ENCODE data around the gene B9D1. TPM values are rescaled to one million over a fixed set of nuclear protein-coding genes. Genes with fewer than 3 reads are reported as not detected.

B9D1 gene
- total RNA-seq, 6 experiments from 2014 or later: 18.0 to 28.9 (median 24.5) TPM

DNA sequence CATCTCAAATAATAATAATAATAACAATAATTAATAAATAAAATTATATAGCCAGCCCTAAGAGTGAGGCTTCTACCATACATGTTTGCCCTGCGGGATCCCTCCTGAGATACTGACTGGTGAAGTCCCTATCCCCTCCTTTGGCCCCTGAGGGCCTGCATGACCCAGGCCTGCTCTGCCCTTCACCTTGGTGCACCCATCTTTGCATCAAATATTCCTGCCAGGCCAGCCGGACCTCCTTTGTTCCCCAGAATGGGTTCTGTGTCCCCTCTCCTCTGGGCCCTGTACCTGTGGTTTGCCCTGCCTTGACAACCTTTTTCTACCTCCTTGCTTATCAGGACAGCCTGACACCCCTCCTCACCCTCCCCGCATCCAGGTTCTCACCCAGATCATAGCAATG lies 46.5 kb upstream of the B9D1 start:
- H3K9me3 Mint-ChIP-seq: no peaks in the 10 kb centered on the region
- no peaks in the 10 kb centered on the region; the same call in 1 of the 2 replicates for H3K27me3 Mint-ChIP-seq (ENCODE audit: insufficient read depth)
- no peak for DNase-seq
- H3K36me3 Mint-ChIP-seq (ENCODE audit: low read depth): no peaks in the 10 kb centered on the region
- H3K4me1 Mint-ChIP-seq (ENCODE audit: low read depth): peaks cover 24% of the 10 kb centered on the region
- TF ChIP-seq, protein P1, sequence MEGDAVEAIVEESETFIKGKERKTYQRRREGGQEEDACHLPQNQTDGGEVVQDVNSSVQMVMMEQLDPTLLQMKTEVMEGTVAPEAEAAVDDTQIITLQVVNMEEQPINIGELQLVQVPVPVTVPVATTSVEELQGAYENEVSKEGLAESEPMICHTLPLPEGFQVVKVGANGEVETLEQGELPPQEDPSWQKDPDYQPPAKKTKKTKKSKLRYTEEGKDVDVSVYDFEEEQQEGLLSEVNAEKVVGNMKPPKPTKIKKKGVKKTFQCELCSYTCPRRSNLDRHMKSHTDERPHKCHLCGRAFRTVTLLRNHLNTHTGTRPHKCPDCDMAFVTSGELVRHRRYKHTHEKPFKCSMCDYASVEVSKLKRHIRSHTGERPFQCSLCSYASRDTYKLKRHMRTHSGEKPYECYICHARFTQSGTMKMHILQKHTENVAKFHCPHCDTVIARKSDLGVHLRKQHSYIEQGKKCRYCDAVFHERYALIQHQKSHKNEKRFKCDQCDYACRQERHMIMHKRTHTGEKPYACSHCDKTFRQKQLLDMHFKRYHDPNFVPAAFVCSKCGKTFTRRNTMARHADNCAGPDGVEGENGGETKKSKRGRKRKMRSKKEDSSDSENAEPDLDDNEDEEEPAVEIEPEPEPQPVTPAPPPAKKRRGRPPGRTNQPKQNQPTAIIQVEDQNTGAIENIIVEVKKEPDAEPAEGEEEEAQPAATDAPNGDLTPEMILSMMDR (IDR thresholded peaks at IDR 0.05): no peak
- H3K4me3 Mint-ChIP-seq: no peak overlapping the region
- H3K27ac Mint-ChIP-seq: peak overlapping the region; percentile 61

DNA sequence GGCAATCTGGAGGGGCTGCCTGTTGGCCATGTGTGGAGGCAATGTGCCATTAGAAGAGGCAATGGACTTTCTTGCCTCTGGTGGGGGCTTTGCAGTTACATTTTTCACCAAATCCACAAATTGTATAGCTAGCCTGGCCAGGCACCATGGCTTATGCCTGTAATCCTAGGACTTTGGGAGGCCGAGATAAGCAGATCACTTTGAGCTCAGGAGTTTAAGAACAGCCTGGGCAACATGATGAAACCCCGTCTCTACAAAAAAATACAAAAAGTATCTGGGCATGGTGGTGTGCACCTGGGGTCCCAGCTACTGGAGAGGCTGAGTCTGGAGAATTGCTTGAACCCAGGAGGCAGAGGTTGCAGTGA lies 45.8 kb upstream of the B9D1 start:
- TF ChIP-seq, protein P1 (IDR thresholded peaks at IDR 0.05): no peak
- Mint-ChIP-seq H3K4me3 (no peak overlapping the region), H3K27ac (no peak overlapping the region), H3K36me3 (ENCODE audit: low read depth) (no peaks in the 10 kb centered on the region), H3K27me3 (ENCODE audit: insufficient read depth) (no peaks in the 10 kb centered on the region; the same call in 1 of the 2 replicates), H3K4me1 (ENCODE audit: low read depth) (peaks cover 24% of the 10 kb centered on the region), H3K9me3 (no peaks in the 10 kb centered on the region)
- DNase-seq: no peak

DNA sequence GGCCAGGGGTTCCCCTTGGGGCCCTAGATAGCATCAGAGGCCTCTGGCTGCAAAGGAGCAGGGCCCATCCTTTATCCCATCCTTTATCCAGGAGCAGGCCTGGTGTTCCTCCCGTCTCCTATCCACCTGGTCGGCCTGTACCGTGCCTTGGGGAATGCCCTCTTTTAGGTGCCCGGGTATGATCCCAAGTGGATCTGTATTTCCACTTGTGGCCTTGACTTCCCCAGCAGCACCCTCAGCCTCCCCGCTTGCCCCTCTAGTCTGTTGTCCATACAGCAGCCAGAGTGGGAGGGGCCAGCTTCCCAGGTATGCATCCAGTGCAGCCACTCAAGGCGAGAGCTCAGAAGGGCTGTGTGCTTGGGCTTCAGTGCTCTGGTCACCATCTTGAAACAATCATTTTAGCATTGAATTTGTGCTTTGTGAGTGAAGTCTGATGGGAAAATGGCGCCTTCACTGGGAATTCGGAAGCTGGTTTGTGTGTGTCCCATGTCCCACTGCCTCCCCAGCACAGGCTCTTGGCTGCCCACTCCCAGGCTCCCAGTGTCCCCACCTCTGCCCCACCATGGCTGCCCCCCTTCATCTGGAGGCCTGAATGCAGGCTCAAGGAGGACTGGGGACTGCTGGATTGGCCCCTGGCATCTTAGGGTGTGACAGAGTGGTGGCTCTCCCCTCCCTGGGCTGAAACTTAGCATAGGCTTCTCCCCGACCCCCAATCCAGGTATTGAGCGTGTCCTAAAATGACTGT lies 45.2 kb upstream of the B9D1 start:
- Mint-ChIP-seq H3K9me3 (no peaks in the 10 kb centered on the region), H3K27ac (no peak overlapping the region), H3K27me3 (ENCODE audit: insufficient read depth) (no peaks in the 10 kb centered on the region; the same call in 1 of the 2 replicates), H3K4me1 (ENCODE audit: low read depth) (peaks cover 24% of the 10 kb centered on the region), H3K4me3 (no peak overlapping the region), H3K36me3 (ENCODE audit: low read depth) (no peaks in the 10 kb centered on the region)
- no peak for DNase-seq
- TF ChIP-seq, protein P1 (IDR thresholded peaks at IDR 0.05): no peak

DNA sequence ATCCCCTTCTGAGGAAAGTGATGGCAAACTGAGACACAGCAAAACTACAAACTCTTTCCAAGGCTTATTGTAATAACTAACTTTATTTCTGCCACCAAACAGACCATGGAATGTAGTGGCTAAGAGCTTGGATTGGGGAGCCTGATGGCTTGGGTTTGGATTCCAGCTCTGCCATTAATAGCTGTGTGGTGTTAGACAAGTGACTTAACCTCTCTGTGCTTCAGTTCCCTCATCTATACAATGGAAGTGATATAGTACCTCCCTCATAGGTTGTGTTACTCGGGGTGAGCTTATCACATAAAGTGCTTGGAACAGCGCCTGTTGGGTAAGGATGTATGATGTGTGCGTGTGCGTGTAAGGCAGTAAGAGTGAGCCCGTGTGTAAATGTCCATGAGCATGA lies 42.6 kb upstream of the B9D1 start:
- Mint-ChIP-seq H3K4me1 (ENCODE audit: low read depth) (peaks cover 12% of the 10 kb centered on the region), H3K9me3 (no peaks in the 10 kb centered on the region), H3K27me3 (ENCODE audit: insufficient read depth) (peaks cover 4% of the 10 kb centered on the region), H3K27ac (no peak overlapping the region), H3K4me3 (no peak overlapping the region), H3K36me3 (ENCODE audit: low read depth) (no peaks in the 10 kb centered on the region)
- TF ChIP-seq, protein P1 (IDR thresholded peaks at IDR 0.05): no peak
- no peak for DNase-seq

DNA sequence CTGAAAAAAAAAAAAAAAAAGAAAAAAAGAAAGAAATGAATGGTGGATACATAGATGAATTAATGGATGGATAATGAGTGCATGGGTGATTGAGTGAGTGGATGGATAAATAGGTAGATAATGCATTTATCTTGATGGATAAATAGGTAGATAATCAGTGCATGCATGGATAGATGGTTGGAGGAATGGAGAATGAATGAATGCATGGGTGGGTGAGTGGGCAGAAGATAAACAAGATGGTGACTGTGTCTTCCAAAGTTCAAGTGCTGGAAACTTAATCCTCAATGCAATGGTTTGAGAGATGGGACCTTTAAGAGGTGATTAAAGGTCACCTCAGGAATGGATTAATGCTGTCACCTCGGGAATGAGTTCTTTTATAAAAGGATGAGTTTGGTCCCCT lies 41.7 kb upstream of the B9D1 start:
- peaks cover 4% of the 10 kb centered on the region for H3K27me3 Mint-ChIP-seq (ENCODE audit: insufficient read depth)
- TF ChIP-seq, protein P1 (IDR thresholded peaks at IDR 0.05): no peak
- H3K4me3 Mint-ChIP-seq: no peak overlapping the region
- no peak overlapping the region for H3K27ac Mint-ChIP-seq
- DNase-seq: no peak
- H3K36me3 Mint-ChIP-seq (ENCODE audit: low read depth): no peaks in the 10 kb centered on the region
- H3K9me3 Mint-ChIP-seq: no peaks in the 10 kb centered on the region
- H3K4me1 Mint-ChIP-seq (ENCODE audit: low read depth): peaks cover 3% of the 10 kb centered on the region

Data from HFFc6 (cell line).